Ovary (tissue), 3 donors: ENCODE data around the gene UNC5CL.

ENCODE experiments used
- POLR2A ChIP-seq: fragments of 450-650 bp; IDR thresholded peaks from one replicate; pipeline ENCODE4 v1.6.1; 2017; ENCODE audit warnings: antibody characterized with exemption, mild to moderate bottlenecking, moderate library complexity
- TF ChIP-seq, protein P1 (sequence below), 3 donors: fragments of 450-650 bp in 2 of 3; fragments of 200-600 bp in 1 of 3; IDR thresholded peaks; one replicate each; pipeline versions ENCODE4 v1.5.1 to v1.8.0; 2016 to 2022; ENCODE audit warnings: antibody characterized with exemption in 3 of 3, mild to moderate bottlenecking in 1 of 3
- donor health status: DM: no; HTN: no; CAD: no.

DNA sequence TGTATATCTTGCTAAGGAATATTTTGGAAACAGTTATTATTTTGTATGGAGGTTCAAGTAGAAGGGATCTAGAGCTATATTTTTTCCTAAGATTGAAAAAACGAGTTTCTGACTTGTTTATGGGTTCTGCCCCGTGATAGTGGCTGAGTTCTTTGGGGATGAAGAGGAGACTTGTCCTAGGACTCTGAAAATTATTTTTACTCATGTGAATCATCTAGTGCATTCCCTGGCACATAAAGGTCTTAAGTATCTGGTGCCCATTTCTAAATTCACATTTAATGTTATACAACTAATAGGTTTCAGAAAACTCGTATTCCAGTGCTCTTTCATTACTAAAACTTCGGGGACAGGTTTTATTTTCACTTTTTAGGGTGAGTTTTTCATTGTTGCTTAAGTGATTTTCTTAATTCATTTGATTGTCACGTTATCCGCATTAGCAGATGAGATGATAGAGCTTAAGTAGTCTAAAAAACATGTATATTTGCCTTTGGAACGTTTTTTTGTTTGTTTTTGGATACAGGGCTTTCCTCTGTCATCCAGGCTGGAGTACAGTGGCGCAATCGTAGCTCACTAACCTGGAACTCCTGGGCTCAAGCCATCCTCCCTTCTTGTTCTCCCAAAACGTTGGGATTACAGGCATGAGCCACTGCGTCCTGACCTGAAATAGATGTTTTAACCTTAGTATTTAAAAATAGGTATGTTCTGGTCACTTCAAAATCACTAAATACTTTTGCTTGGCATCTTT lies 35.8 kb upstream of the UNC5CL start:
- no peak for TF ChIP-seq POLR2A
- TF ChIP-seq, protein P1, sequence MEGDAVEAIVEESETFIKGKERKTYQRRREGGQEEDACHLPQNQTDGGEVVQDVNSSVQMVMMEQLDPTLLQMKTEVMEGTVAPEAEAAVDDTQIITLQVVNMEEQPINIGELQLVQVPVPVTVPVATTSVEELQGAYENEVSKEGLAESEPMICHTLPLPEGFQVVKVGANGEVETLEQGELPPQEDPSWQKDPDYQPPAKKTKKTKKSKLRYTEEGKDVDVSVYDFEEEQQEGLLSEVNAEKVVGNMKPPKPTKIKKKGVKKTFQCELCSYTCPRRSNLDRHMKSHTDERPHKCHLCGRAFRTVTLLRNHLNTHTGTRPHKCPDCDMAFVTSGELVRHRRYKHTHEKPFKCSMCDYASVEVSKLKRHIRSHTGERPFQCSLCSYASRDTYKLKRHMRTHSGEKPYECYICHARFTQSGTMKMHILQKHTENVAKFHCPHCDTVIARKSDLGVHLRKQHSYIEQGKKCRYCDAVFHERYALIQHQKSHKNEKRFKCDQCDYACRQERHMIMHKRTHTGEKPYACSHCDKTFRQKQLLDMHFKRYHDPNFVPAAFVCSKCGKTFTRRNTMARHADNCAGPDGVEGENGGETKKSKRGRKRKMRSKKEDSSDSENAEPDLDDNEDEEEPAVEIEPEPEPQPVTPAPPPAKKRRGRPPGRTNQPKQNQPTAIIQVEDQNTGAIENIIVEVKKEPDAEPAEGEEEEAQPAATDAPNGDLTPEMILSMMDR (IDR thresholded peaks at IDR 0.05), result no peak
